ENCODE results near the gene APCS.

- TF ChIP-seq EZH2 (IDR thresholded peaks at IDR 0.05; ENCODE audit: insufficient read depth, poor library complexity, severe bottlenecking) (no peak), EZH2phosphoT487 (IDR thresholded peaks at IDR 0.05; ENCODE audit: insufficient read depth, low read depth) (no peak)
Measured at GRCh38 chr1:159560599-159560998, 27.0 kb upstream of the APCS start.
